ENCODE data around the gene RNF114. TPM values are rescaled to one million over a fixed set of nuclear protein-coding genes. Genes with fewer than 3 reads are reported as not detected.

The RNF114 gene
- polyA plus RNA-seq, 1 donor (not counting 4 experiments of a cell fraction or from before 2014, with no cell fraction given) = 58.4 TPM

DNA sequence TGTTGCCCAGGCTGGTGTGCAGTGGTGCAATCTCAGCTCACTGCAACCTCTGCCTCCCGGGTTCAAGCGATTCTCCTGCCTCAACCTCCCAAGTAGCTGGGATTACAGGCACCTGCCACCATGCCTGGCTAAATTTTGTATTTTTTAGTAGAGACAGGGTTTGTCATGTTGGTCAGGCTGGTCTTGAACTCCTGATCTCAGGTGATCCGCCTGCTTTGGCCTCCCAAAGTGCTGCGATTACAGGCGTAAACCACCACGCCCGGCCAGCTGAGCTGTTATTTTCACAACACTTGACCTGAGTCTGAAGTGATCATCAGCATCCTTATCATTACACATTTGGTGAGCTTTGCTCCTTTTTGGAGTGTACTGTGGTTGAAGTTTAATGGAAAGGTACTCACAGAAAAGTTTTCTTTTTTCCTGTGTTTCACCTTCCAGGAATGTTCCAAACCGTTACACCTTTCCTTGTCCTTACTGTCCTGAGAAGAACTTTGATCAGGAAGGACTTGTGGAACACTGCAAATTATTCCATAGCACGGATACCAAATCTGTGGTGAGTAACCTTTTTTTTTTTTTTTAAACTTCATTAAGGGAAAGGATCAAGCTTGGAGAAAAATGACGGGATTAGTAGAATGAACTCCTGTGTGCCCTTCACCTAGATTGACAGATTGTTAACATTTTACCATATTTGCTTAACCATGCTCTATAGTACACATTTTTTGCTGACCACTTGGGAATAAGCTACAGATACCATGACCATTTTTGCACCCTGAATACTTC is 9.7 kb downstream of the RNF114 start:
- Histone ChIP-seq H3K4me3 (ENCODE audit: control insufficient read depth in 2 of 3, extremely low read depth in 1 of 3, insufficient read depth in 2 of 3, low read depth in 1 of 3, low read length in 3 of 3) (no peak overlapping the region), H3K4me1 (ENCODE audit: control insufficient read depth, extremely low read depth, insufficient read depth, low read length) (peaks cover 7% of the 10 kb centered on the region), H3K27me3 (ENCODE audit: control insufficient read depth, extremely low read depth, insufficient read depth, low read length) (no peaks in the 10 kb centered on the region), H2AFZ (ENCODE audit: control insufficient read depth, low read length) (no peak overlapping the region), H4K20me1 (ENCODE audit: control insufficient read depth, extremely low read depth, insufficient read depth, low read length) (no peaks in the 10 kb centered on the region), H3K4me2 (ENCODE audit: control insufficient read depth, extremely low read depth, insufficient read depth, low read depth, low read length) (no peak overlapping the region), H3K9me1 (ENCODE audit: control insufficient read depth, extremely low read depth, insufficient read depth, low read length) (peaks cover 2% of the 10 kb centered on the region), H3K9me3 (ENCODE audit: control insufficient read depth, low read depth, low read length) (no peaks in the 10 kb centered on the region), H3K36me3 (ENCODE audit: control insufficient read depth in 2 of 2, extremely low read depth in 1 of 2, insufficient read depth in 2 of 2, low read length in 2 of 2) (peaks cover 30 to 48% of the 10 kb centered on the region in 2 experiments), H3K27ac (ENCODE audit: control insufficient read depth, insufficient read depth, low read length) (no peak overlapping the region), H3K9ac (ENCODE audit: control insufficient read depth, extremely low read depth, insufficient read depth, low read length) (no peak overlapping the region), H3K79me2 (ENCODE audit: control insufficient read depth, insufficient read depth, low read length) (peaks cover 32% of the 10 kb centered on the region)
- FAIRE-seq (no peak), DNase-seq (ENCODE audit: low read depth, low spot score) (no peak)
- TF ChIP-seq, protein P1, sequence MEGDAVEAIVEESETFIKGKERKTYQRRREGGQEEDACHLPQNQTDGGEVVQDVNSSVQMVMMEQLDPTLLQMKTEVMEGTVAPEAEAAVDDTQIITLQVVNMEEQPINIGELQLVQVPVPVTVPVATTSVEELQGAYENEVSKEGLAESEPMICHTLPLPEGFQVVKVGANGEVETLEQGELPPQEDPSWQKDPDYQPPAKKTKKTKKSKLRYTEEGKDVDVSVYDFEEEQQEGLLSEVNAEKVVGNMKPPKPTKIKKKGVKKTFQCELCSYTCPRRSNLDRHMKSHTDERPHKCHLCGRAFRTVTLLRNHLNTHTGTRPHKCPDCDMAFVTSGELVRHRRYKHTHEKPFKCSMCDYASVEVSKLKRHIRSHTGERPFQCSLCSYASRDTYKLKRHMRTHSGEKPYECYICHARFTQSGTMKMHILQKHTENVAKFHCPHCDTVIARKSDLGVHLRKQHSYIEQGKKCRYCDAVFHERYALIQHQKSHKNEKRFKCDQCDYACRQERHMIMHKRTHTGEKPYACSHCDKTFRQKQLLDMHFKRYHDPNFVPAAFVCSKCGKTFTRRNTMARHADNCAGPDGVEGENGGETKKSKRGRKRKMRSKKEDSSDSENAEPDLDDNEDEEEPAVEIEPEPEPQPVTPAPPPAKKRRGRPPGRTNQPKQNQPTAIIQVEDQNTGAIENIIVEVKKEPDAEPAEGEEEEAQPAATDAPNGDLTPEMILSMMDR (optimal IDR thresholded peaks at IDR 0.05 in 1 of 3, IDR thresholded peaks at IDR 0.05 in 1 of 3, conservative IDR thresholded peaks at IDR 0.05 in 1 of 3; ENCODE audit: extremely low read depth in 1 of 3, insufficient read depth in 2 of 3, low read length in 3 of 3) = no peak
- TF ChIP-seq EZH2 (IDR thresholded peaks at IDR 0.05; ENCODE audit: low read length) = no peak
- dilution Hi-C loops (cut with MboI; ENCODE audit: extremely low pct_ligation_motif_present, low sequenced_read_pairs) = no loop called here

DNA sequence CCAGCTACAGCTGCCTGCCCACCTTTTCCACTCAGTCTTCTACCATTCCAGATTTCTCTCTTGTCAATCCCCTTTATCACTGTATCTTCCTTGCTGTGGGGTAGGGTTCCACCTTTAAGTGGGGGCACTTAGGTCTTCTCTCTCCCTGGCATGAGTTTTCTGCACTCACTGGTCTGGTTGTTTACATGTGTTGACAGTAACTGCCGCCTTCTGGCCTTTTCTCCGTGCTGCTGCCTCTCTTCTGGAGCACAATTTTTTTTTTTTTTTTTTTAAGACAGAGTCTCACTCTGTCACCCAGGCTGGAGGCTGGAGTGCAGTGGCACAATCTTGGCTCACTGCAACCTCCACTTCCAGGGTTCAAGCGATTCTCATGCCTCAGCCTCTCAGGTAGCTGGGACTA is 12.0 kb downstream of the RNF114 start:
- dilution Hi-C loops (cut with MboI; ENCODE audit: extremely low pct_ligation_motif_present, low sequenced_read_pairs) = no loop called here
- Histone ChIP-seq H2AFZ (ENCODE audit: control insufficient read depth, low read length) (no peak overlapping the region), H3K4me2 (ENCODE audit: control insufficient read depth, extremely low read depth, insufficient read depth, low read depth, low read length) (no peak overlapping the region), H3K9me1 (ENCODE audit: control insufficient read depth, extremely low read depth, insufficient read depth, low read length) (peaks cover 2% of the 10 kb centered on the region), H3K36me3 (ENCODE audit: control insufficient read depth in 2 of 2, extremely low read depth in 1 of 2, insufficient read depth in 2 of 2, low read length in 2 of 2) (peaks cover 35 to 52% of the 10 kb centered on the region in 2 experiments), H3K9me3 (ENCODE audit: control insufficient read depth, low read depth, low read length) (no peaks in the 10 kb centered on the region), H3K27me3 (ENCODE audit: control insufficient read depth, extremely low read depth, insufficient read depth, low read length) (no peaks in the 10 kb centered on the region), H3K79me2 (ENCODE audit: control insufficient read depth, insufficient read depth, low read length) (peaks cover 10% of the 10 kb centered on the region), H3K9ac (ENCODE audit: control insufficient read depth, extremely low read depth, insufficient read depth, low read length) (no peak overlapping the region), H4K20me1 (ENCODE audit: control insufficient read depth, extremely low read depth, insufficient read depth, low read length) (no peaks in the 10 kb centered on the region), H3K27ac (ENCODE audit: control insufficient read depth, insufficient read depth, low read length) (no peak overlapping the region), H3K4me1 (ENCODE audit: control insufficient read depth, extremely low read depth, insufficient read depth, low read length) (peaks cover 12% of the 10 kb centered on the region), H3K4me3 (ENCODE audit: control insufficient read depth in 2 of 3, extremely low read depth in 1 of 3, insufficient read depth in 2 of 3, low read depth in 1 of 3, low read length in 3 of 3) (no peak overlapping the region)
- no peak for TF ChIP-seq EZH2 (IDR thresholded peaks at IDR 0.05; ENCODE audit: low read length)
- TF ChIP-seq, protein P1 (optimal IDR thresholded peaks at IDR 0.05 in 1 of 3, IDR thresholded peaks at IDR 0.05 in 1 of 3, conservative IDR thresholded peaks at IDR 0.05 in 1 of 3; ENCODE audit: extremely low read depth in 1 of 3, insufficient read depth in 2 of 3, low read length in 3 of 3) = no peak
- DNase-seq (ENCODE audit: low read depth, low spot score) = no peak
- FAIRE-seq = no peak
